Measurements from ENCODE around the gene SMC3.
"Not testable (repeated sequence)": the region's sequence is repeated elsewhere in the genome, so short reads cannot be mapped to it uniquely, and the experiment has no call there.

The SMC3 gene

GRCh38 chr10:110572862-110573261 lies 5.4 kb downstream of the SMC3 start:
- peaks cover 64% of the 10 kb centered on the region for H3K36me3 ChIP-seq (ENCODE audit: insufficient read depth, low read length)
- peaks cover 20% of the 10 kb centered on the region for H3K4me1 ChIP-seq (ENCODE audit: insufficient read depth, low read length)
- no peaks in the 10 kb centered on the region for H3K27me3 ChIP-seq (ENCODE audit: insufficient read depth, low read length)
- no peak overlapping the region for H3K4me3 ChIP-seq (ENCODE audit: low read length)
- H2AFZ ChIP-seq (ENCODE audit: low read depth, low read length) = no peak overlapping the region
- H3K9me3 ChIP-seq (ENCODE audit: low read length) = no peaks in the 10 kb centered on the region

DNA sequence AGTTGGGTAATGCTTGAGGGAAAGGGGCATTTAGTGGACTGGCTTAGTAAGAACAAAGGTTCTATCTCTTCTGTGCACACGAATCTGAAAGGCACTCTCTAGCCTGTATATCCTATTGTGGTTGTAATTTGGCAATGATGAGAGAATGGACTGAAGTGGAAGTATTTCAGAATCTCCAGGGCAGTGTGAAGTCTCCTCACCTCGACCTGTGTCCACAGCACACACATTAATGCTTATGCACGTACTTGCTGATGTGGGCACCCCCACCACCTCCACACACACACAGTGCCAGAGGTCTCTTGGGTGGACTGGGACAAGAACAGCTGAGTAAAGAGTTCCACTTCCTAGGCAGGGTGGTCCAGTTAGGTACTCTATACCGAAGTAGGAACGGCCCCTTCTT lies 6.9 kb downstream of the SMC3 start:
- no peaks in the 10 kb centered on the region for H3K9me3 ChIP-seq (ENCODE audit: low read length)
- H2AFZ ChIP-seq (ENCODE audit: low read depth, low read length) = no peak overlapping the region
- H3K36me3 ChIP-seq (ENCODE audit: insufficient read depth, low read length) = peaks cover 78% of the 10 kb centered on the region
- no peak overlapping the region for H3K4me3 ChIP-seq (ENCODE audit: low read length)
- H3K4me1 ChIP-seq (ENCODE audit: insufficient read depth, low read length) = peaks cover 14% of the 10 kb centered on the region
- H3K27me3 ChIP-seq (ENCODE audit: insufficient read depth, low read length) = no peaks in the 10 kb centered on the region

DNA sequence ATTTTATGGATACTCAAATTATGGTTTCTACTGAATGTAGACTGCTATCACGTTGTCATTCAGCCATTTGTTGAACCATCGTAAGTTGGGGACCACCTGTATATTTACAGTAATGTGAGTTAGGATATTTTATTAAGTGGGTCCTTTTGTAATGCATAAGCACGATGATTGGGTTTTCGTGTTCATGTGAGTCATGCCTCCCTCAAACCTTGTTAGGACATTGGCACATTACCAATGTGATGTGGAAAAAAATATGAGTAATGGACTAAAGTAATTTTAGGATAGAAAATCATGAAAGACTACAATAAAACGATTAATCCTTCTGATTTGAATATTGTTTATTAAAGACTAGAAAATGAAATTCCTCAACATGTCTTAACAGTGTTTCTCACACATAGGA lies 8.7 kb downstream of the SMC3 start:
- H3K9me3 ChIP-seq (ENCODE audit: low read length) = no peaks in the 10 kb centered on the region
- H3K4me1 ChIP-seq (ENCODE audit: insufficient read depth, low read length) = peaks cover 5% of the 10 kb centered on the region
- H3K36me3 ChIP-seq (ENCODE audit: insufficient read depth, low read length) = peaks cover 80% of the 10 kb centered on the region
- no peak overlapping the region for H3K4me3 ChIP-seq (ENCODE audit: low read length)
- H3K27me3 ChIP-seq (ENCODE audit: insufficient read depth, low read length) = no peaks in the 10 kb centered on the region
- H2AFZ ChIP-seq (ENCODE audit: low read depth, low read length) = no peak overlapping the region

GRCh38 chr10:110577056-110577455 lies 9.6 kb downstream of the SMC3 start:
- Histone ChIP-seq H2AFZ (ENCODE audit: low read depth, low read length) (no peak overlapping the region), H3K36me3 (ENCODE audit: insufficient read depth, low read length) (peaks cover 85% of the 10 kb centered on the region), H3K27me3 (ENCODE audit: insufficient read depth, low read length) (no peaks in the 10 kb centered on the region), H3K9me3 (ENCODE audit: low read length) (no peaks in the 10 kb centered on the region), H3K4me1 (ENCODE audit: insufficient read depth, low read length) (peaks cover 5% of the 10 kb centered on the region), H3K4me3 (ENCODE audit: low read length) (no peak overlapping the region)

DNA sequence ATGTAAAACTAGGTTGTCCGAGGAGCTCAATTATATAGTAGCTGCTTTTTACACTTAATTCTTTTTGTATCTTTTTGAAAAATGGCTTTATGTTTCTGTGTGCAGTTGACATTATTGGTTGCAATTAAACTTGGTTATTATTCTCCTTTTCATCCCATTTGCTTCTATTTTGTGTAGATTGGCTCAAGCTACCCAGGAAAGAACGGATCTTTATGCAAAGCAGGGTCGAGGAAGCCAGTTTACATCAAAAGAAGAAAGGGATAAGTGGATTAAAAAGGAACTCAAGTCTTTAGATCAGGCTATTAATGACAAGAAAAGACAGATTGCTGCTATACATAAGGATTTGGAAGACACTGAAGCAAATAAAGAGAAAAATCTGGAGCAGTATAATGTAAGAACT lies 16.5 kb downstream of the SMC3 start:
- H3K27me3 ChIP-seq (ENCODE audit: insufficient read depth, low read length) = no peaks in the 10 kb centered on the region
- no peak overlapping the region for H2AFZ ChIP-seq (ENCODE audit: low read depth, low read length)
- peaks cover 81% of the 10 kb centered on the region for H3K36me3 ChIP-seq (ENCODE audit: insufficient read depth, low read length)
- no peaks in the 10 kb centered on the region for H3K4me1 ChIP-seq (ENCODE audit: insufficient read depth, low read length)
- H3K9me3 ChIP-seq (ENCODE audit: low read length) = no peaks in the 10 kb centered on the region
- no peak overlapping the region for H3K4me3 ChIP-seq (ENCODE audit: low read length)

GRCh38 chr10:110591760-110592159 lies 24.3 kb downstream of the SMC3 start:
- Histone ChIP-seq H3K4me1 (ENCODE audit: insufficient read depth, low read length) (no peaks in the 10 kb centered on the region), H2AFZ (ENCODE audit: low read depth, low read length) (no peak overlapping the region), H3K4me3 (ENCODE audit: low read length) (no peak overlapping the region), H3K36me3 (ENCODE audit: insufficient read depth, low read length) (peaks cover 84% of the 10 kb centered on the region), H3K9me3 (ENCODE audit: low read length) (no peaks in the 10 kb centered on the region), H3K27me3 (ENCODE audit: insufficient read depth, low read length) (no peaks in the 10 kb centered on the region)

DNA sequence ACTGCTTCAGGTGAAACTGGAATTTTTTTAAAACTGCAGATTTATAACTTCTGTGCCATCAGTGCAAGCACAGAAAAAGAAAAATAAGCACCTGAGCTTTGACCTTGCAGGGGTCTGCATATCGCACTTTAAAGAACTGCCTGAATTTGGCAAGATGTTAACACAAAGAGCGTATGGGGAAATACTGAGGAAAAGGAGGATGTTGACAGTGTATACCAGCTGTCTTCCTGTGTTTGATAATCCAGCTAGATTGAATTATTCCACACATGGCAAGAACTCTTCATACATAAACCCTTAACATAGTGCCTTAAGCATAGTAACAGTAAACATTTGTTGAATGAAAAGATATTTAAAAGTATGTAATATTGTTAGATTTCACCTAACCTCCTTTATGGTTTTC lies 30.0 kb downstream of the SMC3 start:
- H3K36me3 ChIP-seq (ENCODE audit: insufficient read depth, low read length) = peaks cover 78% of the 10 kb centered on the region
- no peak overlapping the region for H3K4me3 ChIP-seq (ENCODE audit: low read length)
- no peak overlapping the region for H2AFZ ChIP-seq (ENCODE audit: low read depth, low read length)
- no peaks in the 10 kb centered on the region for H3K4me1 ChIP-seq (ENCODE audit: insufficient read depth, low read length)
- no peaks in the 10 kb centered on the region for H3K27me3 ChIP-seq (ENCODE audit: insufficient read depth, low read length)
- H3K9me3 ChIP-seq (ENCODE audit: low read length) = no peaks in the 10 kb centered on the region

GRCh38 chr10:110600487-110601101 lies 33.1 kb downstream of the SMC3 start:
- Histone ChIP-seq H2AFZ (ENCODE audit: low read depth, low read length) (no peak overlapping the region), H3K9me3 (ENCODE audit: low read length) (no peaks in the 10 kb centered on the region), H3K4me3 (ENCODE audit: low read length) (no peak overlapping the region), H3K4me1 (ENCODE audit: insufficient read depth, low read length) (no peaks in the 10 kb centered on the region), H3K27me3 (ENCODE audit: insufficient read depth, low read length) (no peaks in the 10 kb centered on the region), H3K36me3 (ENCODE audit: insufficient read depth, low read length) (peaks cover 74% of the 10 kb centered on the region)

GRCh38 chr10:110601581-110601980 lies 34.1 kb downstream of the SMC3 start:
- Histone ChIP-seq H3K4me1 (ENCODE audit: insufficient read depth, low read length) (no peaks in the 10 kb centered on the region), H2AFZ (ENCODE audit: low read depth, low read length) (no peak overlapping the region), H3K36me3 (ENCODE audit: insufficient read depth, low read length) (peaks cover 77% of the 10 kb centered on the region), H3K27me3 (ENCODE audit: insufficient read depth, low read length) (no peaks in the 10 kb centered on the region), H3K9me3 (ENCODE audit: low read length) (no peaks in the 10 kb centered on the region), H3K4me3 (ENCODE audit: low read length) (no peak overlapping the region)

DNA sequence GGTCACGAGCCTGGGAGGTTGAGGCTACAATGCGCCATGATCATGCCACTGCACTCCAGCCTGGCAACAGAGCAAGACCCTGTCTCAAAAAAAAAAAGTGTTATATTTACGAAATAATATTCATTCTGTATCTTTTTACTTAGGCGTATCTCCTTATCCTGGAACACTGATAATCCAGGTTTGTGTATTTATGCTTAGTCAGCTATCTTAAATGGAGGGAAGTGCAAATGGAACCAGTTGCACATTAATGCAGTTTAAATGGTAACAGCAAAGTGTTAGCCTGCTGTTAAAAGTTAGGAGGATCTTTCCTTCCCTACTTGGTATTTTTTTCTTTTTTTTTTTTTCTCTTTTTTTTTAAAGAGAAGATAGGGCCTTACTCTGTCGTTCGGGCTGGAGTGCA lies 40.6 kb downstream of the SMC3 start:
- Histone ChIP-seq H3K4me1 (ENCODE audit: insufficient read depth, low read length) (peaks cover 6% of the 10 kb centered on the region), H2AFZ (ENCODE audit: low read depth, low read length) (no peak overlapping the region), H3K4me3 (ENCODE audit: low read length) (no peak overlapping the region), H3K9me3 (ENCODE audit: low read length) (no peaks in the 10 kb centered on the region), H3K27me3 (ENCODE audit: insufficient read depth, low read length) (no peaks in the 10 kb centered on the region), H3K36me3 (ENCODE audit: insufficient read depth, low read length) (peaks cover 34% of the 10 kb centered on the region)

DNA sequence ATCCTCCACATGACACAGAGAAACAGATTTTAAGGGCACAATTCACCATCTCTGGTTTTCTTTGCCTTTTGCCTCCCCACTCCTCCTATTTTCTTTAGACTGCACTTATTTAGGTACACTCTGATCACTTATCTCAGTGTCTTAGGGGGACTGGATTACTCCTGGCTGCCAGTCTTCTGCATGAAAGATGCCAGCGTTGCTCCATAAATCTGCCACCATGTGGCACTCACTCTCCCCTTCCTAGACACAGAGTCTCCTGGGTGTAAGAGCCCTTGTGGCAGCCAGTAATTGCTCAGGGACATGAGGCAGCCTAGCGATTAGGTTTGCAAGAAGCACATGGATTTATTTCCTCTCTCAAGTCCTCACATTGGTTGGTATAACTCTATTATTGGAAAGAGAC lies 42.1 kb downstream of the SMC3 start:
- H2AFZ ChIP-seq (ENCODE audit: low read depth, low read length) = no peak overlapping the region
- H3K4me3 ChIP-seq (ENCODE audit: low read length) = no peak overlapping the region
- H3K4me1 ChIP-seq (ENCODE audit: insufficient read depth, low read length) = peaks cover 6% of the 10 kb centered on the region
- H3K36me3 ChIP-seq (ENCODE audit: insufficient read depth, low read length) = peaks cover 21% of the 10 kb centered on the region
- H3K27me3 ChIP-seq (ENCODE audit: insufficient read depth, low read length) = no peaks in the 10 kb centered on the region
- H3K9me3 ChIP-seq (ENCODE audit: low read length) = no peaks in the 10 kb centered on the region

GRCh38 chr10:110610308-110610774 lies 42.8 kb downstream of the SMC3 start:
- Histone ChIP-seq H3K4me1 (ENCODE audit: insufficient read depth, low read length) (peaks cover 6% of the 10 kb centered on the region), H3K36me3 (ENCODE audit: insufficient read depth, low read length) (peaks cover 14% of the 10 kb centered on the region), H3K9me3 (ENCODE audit: low read length) (no peaks in the 10 kb centered on the region), H2AFZ (ENCODE audit: low read depth, low read length) (no peak overlapping the region), H3K4me3 (ENCODE audit: low read length) (no peak overlapping the region), H3K27me3 (ENCODE audit: insufficient read depth, low read length) (no peaks in the 10 kb centered on the region)

DNA sequence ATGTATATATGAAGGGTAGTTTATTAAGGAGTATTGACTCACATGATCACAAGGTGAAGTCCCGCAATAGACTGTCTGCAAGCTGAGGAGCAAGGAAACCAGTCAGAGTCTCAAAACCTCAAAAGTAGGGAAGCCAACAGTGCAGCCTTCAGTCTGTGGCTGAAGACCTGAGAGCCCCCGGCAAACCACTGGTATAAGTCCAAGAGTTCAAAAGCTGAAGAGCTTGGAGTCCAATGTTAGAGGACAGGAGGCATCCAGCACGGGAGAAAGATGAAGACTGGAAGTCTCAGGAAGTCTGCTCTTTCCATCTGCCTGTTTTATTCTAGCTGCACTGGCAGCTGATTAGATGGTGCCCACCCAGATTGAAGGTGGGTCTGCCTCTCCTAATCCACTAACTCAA lies 43.3 kb downstream of the SMC3 start:
- not testable (repeated sequence) for H3K9me3 ChIP-seq (ENCODE audit: low read length); H2AFZ ChIP-seq (ENCODE audit: low read depth, low read length); H3K4me1 ChIP-seq (ENCODE audit: insufficient read depth, low read length); H3K27me3 ChIP-seq (ENCODE audit: insufficient read depth, low read length); H3K4me3 ChIP-seq (ENCODE audit: low read length); H3K36me3 ChIP-seq (ENCODE audit: insufficient read depth, low read length)

DNA sequence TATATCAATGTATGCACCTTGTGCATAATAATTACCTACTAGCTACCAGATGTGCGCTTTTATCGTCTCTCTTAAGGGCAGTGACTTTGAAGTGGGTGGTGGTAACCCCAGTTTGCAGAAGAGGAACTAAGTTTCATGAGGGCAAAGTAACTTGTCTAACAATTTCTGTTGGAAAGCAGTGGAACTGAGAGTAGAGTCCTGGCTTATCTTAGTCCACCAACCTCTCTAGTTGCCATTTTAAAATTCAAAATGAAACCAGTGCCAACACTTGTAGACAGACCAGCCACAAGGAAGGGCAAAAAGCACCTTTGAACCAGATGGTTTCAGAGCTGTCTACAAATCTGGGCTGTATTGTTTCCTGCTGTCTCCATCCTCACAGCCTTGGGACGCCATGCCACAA lies 44.6 kb downstream of the SMC3 start:
- no peaks in the 10 kb centered on the region for H3K27me3 ChIP-seq (ENCODE audit: insufficient read depth, low read length)
- H2AFZ ChIP-seq (ENCODE audit: low read depth, low read length) = no peak overlapping the region
- peaks cover 6% of the 10 kb centered on the region for H3K4me1 ChIP-seq (ENCODE audit: insufficient read depth, low read length)
- no peaks in the 10 kb centered on the region for H3K9me3 ChIP-seq (ENCODE audit: low read length)
- H3K4me3 ChIP-seq (ENCODE audit: low read length) = no peak overlapping the region
- H3K36me3 ChIP-seq (ENCODE audit: insufficient read depth, low read length) = no peaks in the 10 kb centered on the region

Measured in neuron (in vitro differentiated cells).